Mucosa of gallbladder (tissue), 1 donor: ENCODE data around the gene BCAN. TPM values are rescaled to one million over a fixed set of nuclear protein-coding genes. Genes with fewer than 3 reads are reported as not detected.
A peak's percentile ranks its signal among the peaks of the same experiment; 100 is the strongest.

Source experiments
- DNase-seq: peaks from one replicate; pipeline ENCODE4 v3.0.0-alpha.2; 2020; ENCODE audit warnings: low spot score
- total RNA-seq: library from RNA; stranded (reverse); gene quantifications from one replicate; pipeline ENCODE4 v1.2.1, GENCODE V29; 2021
- donor health status: DM: no; HTN: no; CAD: no.

Gene BCAN
- total RNA-seq, 1 donor from 2014 or later, result 0.52 TPM

- DNase-seq, result no peak
Measured at GRCh38 chr1:156643049-156643777, 1.3 kb downstream of the BCAN start.

GRCh38 chr1:156643778-156644092, 1.8 kb downstream of the BCAN start:
- DNase-seq, result no peak

- DNase-seq, result no peak
Measured at GRCh38 chr1:156644146-156644545, 2.2 kb downstream of the BCAN start.

GRCh38 chr1:156644640-156645039, 2.7 kb downstream of the BCAN start:
- no peak for DNase-seq

GRCh38 chr1:156645056-156645455, 3.1 kb downstream of the BCAN start:
- no peak for DNase-seq

- no peak for DNase-seq
Measured at GRCh38 chr1:156645666-156646065, 3.7 kb downstream of the BCAN start.

GRCh38 chr1:156646738-156647211, 4.9 kb downstream of the BCAN start:
- DNase-seq, result no peak

- no peak for DNase-seq
Measured at GRCh38 chr1:156647351-156647750, 5.4 kb downstream of the BCAN start.

GRCh38 chr1:156648496-156648895, 6.6 kb downstream of the BCAN start:
- DNase-seq, result no peak

- no peak for DNase-seq
Measured at GRCh38 chr1:156648951-156649350, 7.0 kb downstream of the BCAN start.

GRCh38 chr1:156652131-156652991, 10.4 kb downstream of the BCAN start:
- no peak for DNase-seq

- no peak for DNase-seq
Measured at GRCh38 chr1:156652992-156653355, 11.1 kb downstream of the BCAN start.

- no peak for DNase-seq
Measured at GRCh38 chr1:156654700-156655099, 12.8 kb downstream of the BCAN start.

- DNase-seq, result no peak
Measured at GRCh38 chr1:156655151-156655903, 13.4 kb downstream of the BCAN start.

GRCh38 chr1:156655904-156656516, 14.1 kb downstream of the BCAN start:
- DNase-seq, result no peak

GRCh38 chr1:156656806-156657740, 15.2 kb downstream of the BCAN start:
- DNase-seq, result peak; percentile 79

- DNase-seq, result no peak
Measured at GRCh38 chr1:156657741-156658319, 15.9 kb downstream of the BCAN start.

- DNase-seq, result no peak
Measured at GRCh38 chr1:156658496-156658895, 16.6 kb downstream of the BCAN start.

GRCh38 chr1:156658945-156659574, 17.1 kb downstream of the BCAN start:
- DNase-seq, result no peak

GRCh38 chr1:156659661-156659987, 17.7 kb downstream of the BCAN start:
- no peak for DNase-seq
